GM23338 (cell line): ENCODE results near the gene MAPK8IP3.

Experiments
- CTCF ChIP-seq, 2 experiments: fragments of 200-600 bp in 1 of 2; sonication (generic) in 1 of 2; conservative IDR thresholded peaks; 2 replicates each; pipeline versions ENCODE4 v1.5.1 to v1.6.1; 2016 to 2017; ENCODE audit warnings: antibody characterized with exemption in 2 of 2, low read depth in 2 of 2, mild to moderate bottlenecking in 2 of 2, moderate library complexity in 1 of 2
- EZH2 ChIP-seq: fragments of 200-600 bp; sonication (generic); IDR thresholded peaks from one replicate; pipeline ENCODE4 v1.8.0; 2017; ENCODE audit warnings: antibody characterized with exemption, mild to moderate bottlenecking, low read depth; ENCODE audit not compliant: unreplicated experiment
- EZH2phosphoT487 ChIP-seq: fragments of 200-600 bp; sonication (generic); IDR thresholded peaks from one replicate; pipeline ENCODE4 v1.8.1; 2018; ENCODE audit warnings: antibody characterized with exemption; ENCODE audit not compliant: unreplicated experiment
- POLR2AphosphoS5 ChIP-seq: IDR thresholded peaks from 2 replicates; pipeline ENCODE4 v1.6.1; 2016; ENCODE audit warnings: antibody characterized with exemption, low read depth

- TF ChIP-seq EZH2phosphoT487 (no peak), CTCF (conservative IDR thresholded peaks at IDR 0.05; ENCODE audit: low read depth in 2 of 2) (no peak), EZH2 (no peak), POLR2AphosphoS5 (no peak)
Observed at GRCh38 chr16:1688807-1689560, 17.0 kb upstream of the MAPK8IP3 start.
